B cell (primary cell): ENCODE data around the gene MON1B. TPM values are rescaled to one million over a fixed set of nuclear protein-coding genes. Genes with fewer than 3 reads are reported as not detected.

Source experiments
- ATAC-seq: fragments of 200-7000 bp; cut with Tn5 transposase; one replicate; pipeline ENCODE4 v1.10.0; 2021; ENCODE audit warnings: low read depth, mild to moderate bottlenecking, moderate number of reproducible peaks, moderate library complexity
- CTCF ChIA-PET: fragments of 350-600 bp; sonication (Branson Sonifier 250); formaldehyde crosslinking; loops from one replicate; lab custom pipeline; 2021; ENCODE audit warnings: antibody characterized with exemption, inconsistent platforms; lab: Charles Lee
- POLR2A ChIA-PET: fragments of 350-600 bp; sonication (Branson Sonifier 250); formaldehyde crosslinking; loops from one replicate; lab custom pipeline; 2021; ENCODE audit warnings: antibody characterized with exemption; lab: Charles Lee
- DNase-seq: peaks from one replicate; pipeline ENCODE4 v3.0.0; 2013
- H2AFZ ChIP-seq: 2 replicates; pipeline ENCODE4 v1.6.1; 2012; ENCODE audit warnings: mild to moderate bottlenecking, low read depth, low read length; ENCODE audit not compliant: insufficient read depth, poor library complexity, severe bottlenecking
- H3K27ac ChIP-seq, 2 donors: 1 replicate in 1 of 2; 2 replicates in 1 of 2; pipeline ENCODE4 v1.5.1; 2012 to 2013; ENCODE audit warnings: low read length in 2 of 2, mild to moderate bottlenecking in 2 of 2, moderate library complexity in 1 of 2
- H3K27me3 ChIP-seq, 4 experiments: fragments of 200-600 bp in 1 of 4; sonication (generic) in 1 of 4; replicated peaks in 1 of 4; 1 replicate in 2 of 4; 2 replicates in 2 of 4; pipeline versions ENCODE4 v1.6.1 to v1.7.0; 2013 to 2016; ENCODE audit warnings: low read length in 3 of 4, mild to moderate bottlenecking in 2 of 4, mixed read lengths in 1 of 4, moderate library complexity in 1 of 4; ENCODE audit not compliant: insufficient read depth in 4 of 4, control insufficient read depth in 3 of 4; ENCODE audit errors: control extremely low read depth in 1 of 4
- H3K36me3 ChIP-seq, 2 experiments: replicated peaks in 1 of 2; 1 replicate in 1 of 2; 2 replicates in 1 of 2; pipeline versions ENCODE4 v1.6.1 to v1.7.1; 2013; ENCODE audit warnings: low read length in 1 of 2; ENCODE audit not compliant: insufficient read depth in 2 of 2, control insufficient read depth in 1 of 2; ENCODE audit errors: control extremely low read depth in 1 of 2, extremely low read depth in 1 of 2
- H3K4me1 ChIP-seq, 2 donors: fragments of 200-600 bp in 1 of 2; sonication (generic) in 1 of 2; 1 replicate in 1 of 2; 2 replicates in 1 of 2; pipeline versions ENCODE4 v1.5.1 to v1.6.1; 2013 to 2017; ENCODE audit warnings: low read length in 2 of 2; ENCODE audit not compliant: control insufficient read depth in 2 of 2, insufficient read depth in 2 of 2
- H3K4me2 ChIP-seq: replicated peaks from 2 replicates; pipeline ENCODE3; 2012; ENCODE audit warnings: mild to moderate bottlenecking, low read depth, low read length; ENCODE audit not compliant: poor library complexity, severe bottlenecking
- H3K4me3 ChIP-seq, 5 experiments: fragments of 200-600 bp in 1 of 5; sonication (generic) in 1 of 5; 1 replicate in 3 of 5; 2 replicates in 2 of 5; pipeline versions ENCODE4 v1.5.1 to v1.7.0; 2011 to 2016; ENCODE audit warnings: low read length in 4 of 5, mild to moderate bottlenecking in 4 of 5, low read depth in 2 of 5, control low read depth in 1 of 5, moderate library complexity in 1 of 5; ENCODE audit not compliant: insufficient read depth in 1 of 5; ENCODE audit errors: control extremely low read depth in 1 of 5, extremely low read depth in 1 of 5
- H3K79me2 ChIP-seq: fragments of 200-600 bp; sonication (generic); one replicate; pipeline ENCODE4 v1.6.0; 2016; ENCODE audit warnings: low read length; ENCODE audit not compliant: control insufficient read depth, insufficient read depth
- H3K9ac ChIP-seq: fragments of 200-600 bp; sonication (generic); 2 replicates; pipeline ENCODE4 v1.6.1; 2017; ENCODE audit warnings: mild to moderate bottlenecking, low read length, moderate library complexity
- H3K9me3 ChIP-seq, 3 donors: one replicate each; pipeline versions ENCODE4 v1.6.1 to v1.7.1; 2013; ENCODE audit warnings: low read length in 2 of 3; ENCODE audit not compliant: control insufficient read depth in 2 of 3, insufficient read depth in 1 of 3; ENCODE audit errors: control extremely low read depth in 1 of 3
- H4K20me1 ChIP-seq: 2 replicates; pipeline ENCODE4 v1.6.0; 2012; ENCODE audit warnings: mild to moderate bottlenecking, low read length; ENCODE audit not compliant: insufficient read depth, control insufficient read depth, poor library complexity, severe bottlenecking
- H3K27ac Mint-ChIP-seq: one replicate; pipeline ENCODE4 v1.8.0; 2021; ENCODE audit warnings: mixed read lengths
- H3K27me3 Mint-ChIP-seq: one replicate; pipeline ENCODE4 v1.8.0; 2021; ENCODE audit warnings: mixed read lengths
- H3K4me1 Mint-ChIP-seq: one replicate; pipeline ENCODE4 v1.8.0; 2021; ENCODE audit warnings: mixed read lengths
- H3K4me3 Mint-ChIP-seq: one replicate; pipeline ENCODE4 v1.8.0; 2021; ENCODE audit warnings: mixed read lengths
- H3K9me3 Mint-ChIP-seq: one replicate; pipeline ENCODE4 v1.8.0; 2022; ENCODE audit warnings: mixed read lengths; ENCODE audit not compliant: insufficient read depth
- EZH2 ChIP-seq: IDR thresholded peaks from 2 replicates; pipeline ENCODE4 v1.6.1; 2012; ENCODE audit warnings: borderline replicate concordance, low read depth, mild to moderate bottlenecking, moderate library complexity, low read length; ENCODE audit not compliant: insufficient read depth, poor library complexity, severe bottlenecking
- WGBS: methylation state at CpG from one replicate; pipeline ENCODE4 v1.1.5; 2013; ENCODE audit warnings: missing lambda C conversion rate; ENCODE audit not compliant: insufficient coverage; 5-methylcytosine and 5-hydroxymethylcytosine counted together
- intact Hi-C: fragments of 100-400 bp; cut with micrococcal nuclease; formaldehyde crosslinking; loops from one replicate; pipeline ENCODE4 v1.10.0; 2022
- polyA plus RNA-seq: library from polyadenylated mRNA; depleted of rRNA; stranded (reverse); fragments of >200 nt; gene quantifications from 2 replicates; pipeline ENCODE4 v1.2.3, GENCODE V29; 2012
- total RNA-seq, 2 donors: library from RNA; stranded (reverse); fragments of 120-200 nt in 1 of 2; gene quantifications; 1 replicate in 1 of 2; 2 replicates in 1 of 2; pipeline versions ENCODE4 v1.2.3 to v1.2.4, GENCODE V29; 2013 to 2022
- TF ChIP-seq, protein P1 (sequence below): fragments of 200-600 bp; IDR thresholded peaks from one replicate; pipeline ENCODE4 v1.8.0; 2022; ENCODE audit warnings: antibody characterized with exemption, mild to moderate bottlenecking

Gene MON1B
- total and polyA plus RNA-seq, 2 donors (not counting 1 experiment from before 2014, with no cell fraction given): 35.0 to 79.1 TPM

- Histone ChIP-seq H3K4me1 (peaks cover 4 to 14% of the 10 kb centered on the region in 2 donors), H3K79me2 (no peaks in the 10 kb centered on the region), H3K9me3 (no peaks in the 10 kb centered on the region), H4K20me1 (no peaks in the 10 kb centered on the region), H3K27me3 (no peaks in the 10 kb centered on the region), H3K9ac (no peak overlapping the region), H3K27ac (no peak overlapping the region), H3K36me3 (no peaks in the 10 kb centered on the region), H3K4me2 (no peak overlapping the region), H2AFZ (no peak overlapping the region), H3K4me3 (no peak overlapping the region)
- peaks cover 12% of the 10 kb centered on the region for H3K4me1 Mint-ChIP-seq
- no peak overlapping the region for H3K4me3 Mint-ChIP-seq
- no peak for ATAC-seq
- intact Hi-C loops: no loop called here
- 97% methylated on average over 11 of the region's 12 CpGs for WGBS
- ChIA-PET POLR2A (no interaction called here), CTCF (no interaction called here)
- no peak overlapping the region for H3K27ac Mint-ChIP-seq
- no peak for DNase-seq
- TF ChIP-seq, protein P1, sequence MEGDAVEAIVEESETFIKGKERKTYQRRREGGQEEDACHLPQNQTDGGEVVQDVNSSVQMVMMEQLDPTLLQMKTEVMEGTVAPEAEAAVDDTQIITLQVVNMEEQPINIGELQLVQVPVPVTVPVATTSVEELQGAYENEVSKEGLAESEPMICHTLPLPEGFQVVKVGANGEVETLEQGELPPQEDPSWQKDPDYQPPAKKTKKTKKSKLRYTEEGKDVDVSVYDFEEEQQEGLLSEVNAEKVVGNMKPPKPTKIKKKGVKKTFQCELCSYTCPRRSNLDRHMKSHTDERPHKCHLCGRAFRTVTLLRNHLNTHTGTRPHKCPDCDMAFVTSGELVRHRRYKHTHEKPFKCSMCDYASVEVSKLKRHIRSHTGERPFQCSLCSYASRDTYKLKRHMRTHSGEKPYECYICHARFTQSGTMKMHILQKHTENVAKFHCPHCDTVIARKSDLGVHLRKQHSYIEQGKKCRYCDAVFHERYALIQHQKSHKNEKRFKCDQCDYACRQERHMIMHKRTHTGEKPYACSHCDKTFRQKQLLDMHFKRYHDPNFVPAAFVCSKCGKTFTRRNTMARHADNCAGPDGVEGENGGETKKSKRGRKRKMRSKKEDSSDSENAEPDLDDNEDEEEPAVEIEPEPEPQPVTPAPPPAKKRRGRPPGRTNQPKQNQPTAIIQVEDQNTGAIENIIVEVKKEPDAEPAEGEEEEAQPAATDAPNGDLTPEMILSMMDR: no peak
- no peak for TF ChIP-seq EZH2
- no peaks in the 10 kb centered on the region for H3K27me3 Mint-ChIP-seq
- H3K9me3 Mint-ChIP-seq: no peaks in the 10 kb centered on the region
Observed at GRCh38 chr16:77214411-77215138, 23.6 kb downstream of the MON1B start.

DNA sequence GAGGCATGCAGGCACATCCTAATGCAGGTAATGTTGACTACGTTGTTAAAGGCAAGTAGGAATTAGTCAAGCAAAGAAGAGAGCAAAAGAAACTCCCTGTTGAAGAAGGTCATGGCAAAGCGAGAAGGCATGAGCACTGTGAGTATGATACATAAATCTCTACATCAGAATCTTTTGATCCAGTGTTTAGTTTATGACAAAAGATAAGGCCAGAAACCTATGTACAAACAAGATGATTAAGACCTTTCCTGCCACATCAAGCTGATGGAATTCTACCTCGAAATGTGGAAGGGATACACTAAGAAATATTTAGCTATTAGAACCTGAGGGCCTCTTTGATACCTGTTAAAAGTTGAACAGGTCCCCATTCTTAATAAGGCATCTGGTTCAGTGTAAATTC is 28.4 kb downstream of the MON1B start:
- Histone ChIP-seq H3K9ac (no peak overlapping the region), H3K27ac (no peak overlapping the region), H2AFZ (no peak overlapping the region), H3K79me2 (no peaks in the 10 kb centered on the region), H4K20me1 (no peaks in the 10 kb centered on the region), H3K36me3 (no peaks in the 10 kb centered on the region), H3K4me2 (no peak overlapping the region), H3K4me1 (no peaks in the 10 kb centered on the region), H3K27me3 (no peaks in the 10 kb centered on the region), H3K9me3 (no peaks in the 10 kb centered on the region), H3K4me3 (no peak overlapping the region)
- Mint-ChIP-seq H3K4me3 (no peak overlapping the region), H3K4me1 (no peaks in the 10 kb centered on the region), H3K27me3 (no peaks in the 10 kb centered on the region), H3K9me3 (no peaks in the 10 kb centered on the region), H3K27ac (no peak overlapping the region)
- CTCF ChIA-PET: no interaction called here
- POLR2A ChIA-PET: no interaction called here
- ATAC-seq (no peak), DNase-seq (no peak)
- TF ChIP-seq, protein P1: no peak
- no peak for TF ChIP-seq EZH2
- intact Hi-C loops: no loop called here
- WGBS: 58% methylated on average over 2 of the region's 3 CpGs
